ENCODE measurements around the gene KCNMB2.

Gene KCNMB2

DNA sequence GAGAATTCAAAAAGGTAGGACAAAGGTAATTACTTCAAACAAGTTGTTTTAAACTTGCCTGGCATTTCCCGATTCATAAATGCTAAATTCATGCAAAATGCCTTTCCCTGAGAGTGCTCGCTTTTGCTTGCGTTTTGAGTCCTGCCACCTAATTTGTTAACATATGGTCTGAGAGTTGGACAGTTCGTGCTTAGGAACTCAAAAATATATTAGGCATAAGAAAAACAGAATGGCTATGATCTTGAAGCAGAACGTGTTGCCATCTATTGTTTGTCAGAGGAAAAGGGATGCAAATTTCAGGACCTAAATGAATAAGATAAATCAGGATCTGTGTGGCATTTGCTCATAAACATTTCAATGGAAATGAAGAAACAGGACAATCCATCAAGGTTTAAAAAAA is 339.6 kb downstream of the KCNMB2 start:
- Histone ChIP-seq H4K91ac (ENCODE audit: low read depth, low read length, poor library complexity) (no peak overlapping the region), H3K27ac (replicated peaks; ENCODE audit: low read length) (no peak overlapping the region), H3K14ac (ENCODE audit: low read length) (no peak overlapping the region), H2BK12ac (ENCODE audit: low read length) (no peak overlapping the region), H2BK5ac (ENCODE audit: low read length) (no peak overlapping the region), H3K27me3 (ENCODE audit: control insufficient read depth in 3 of 3, insufficient read depth in 3 of 3, low read depth in 1 of 3, low read length in 3 of 3) (no peaks in the 10 kb centered on the region), H3K36me3 (replicated peaks in 1 of 2; ENCODE audit: control insufficient read depth in 2 of 2, insufficient read depth in 2 of 2, low read length in 2 of 2) (no peaks in the 10 kb centered on the region), H3K18ac (ENCODE audit: low read length) (no peak overlapping the region), H3K4me1 (ENCODE audit: control insufficient read depth in 2 of 2, insufficient read depth in 1 of 2, low read depth in 1 of 2, low read length in 2 of 2) (peaks cover 0 to 1% of the 10 kb centered on the region in 2 donors), H3K4me3 (ENCODE audit: low read length in 2 of 2) (no peak overlapping the region), H4K8ac (ENCODE audit: low read depth, low read length) (no peak overlapping the region), H2BK15ac (ENCODE audit: low read length) (no peak overlapping the region), H3K9ac (ENCODE audit: low read depth, low read length, poor library complexity) (no peak overlapping the region), H2AFZ (ENCODE audit: low read length) (no peak overlapping the region), H3K79me1 (ENCODE audit: low read depth, low read length) (no peaks in the 10 kb centered on the region), H3K23ac (ENCODE audit: low read depth, low read length, poor library complexity) (no peak overlapping the region), H3K4me2 (ENCODE audit: insufficient read depth, low read length, poor library complexity, severe bottlenecking) (no peak overlapping the region), H2AK5ac (ENCODE audit: low read depth, low read length) (no peak overlapping the region), H3K9me3 (replicated peaks in 1 of 2; ENCODE audit: control insufficient read depth in 2 of 2, insufficient read depth in 1 of 2, low read depth in 1 of 2, low read length in 2 of 2) (no peaks in the 10 kb centered on the region), H3K4ac (ENCODE audit: low read length) (no peak overlapping the region), H2BK120ac (ENCODE audit: low read depth, low read length) (no peak overlapping the region)
- DNase-seq (ENCODE audit: low spot score) = no peak
- WGBS, 2 donors (ENCODE audit: extremely low coverage in 2 of 2, insufficient read length in 2 of 2, insufficient replicate concordance in 1 of 2) = no CpG with 5 or more reads among the region's 5 CpGs

- no peaks in the 10 kb centered on the region for H3K79me1 ChIP-seq (ENCODE audit: low read depth, low read length)
- H2AFZ ChIP-seq (ENCODE audit: low read length) = no peak overlapping the region
- no peak overlapping the region for H3K4me2 ChIP-seq (ENCODE audit: insufficient read depth, low read length, poor library complexity, severe bottlenecking)
- peaks cover 0 to 1% of the 10 kb centered on the region in 2 donors for H3K4me1 ChIP-seq (ENCODE audit: control insufficient read depth in 2 of 2, insufficient read depth in 1 of 2, low read depth in 1 of 2, low read length in 2 of 2)
- WGBS, 2 donors (ENCODE audit: extremely low coverage in 2 of 2, insufficient read length in 2 of 2, insufficient replicate concordance in 1 of 2) = no CpG with 5 or more reads among the region's 1 CpG
- H2BK12ac ChIP-seq (ENCODE audit: low read length) = no peak overlapping the region
- no peak overlapping the region for H3K4me3 ChIP-seq (ENCODE audit: low read length in 2 of 2)
- H2BK15ac ChIP-seq (ENCODE audit: low read length) = no peak overlapping the region
- no peak overlapping the region for H2BK5ac ChIP-seq (ENCODE audit: low read length)
- no peak overlapping the region for H3K18ac ChIP-seq (ENCODE audit: low read length)
- no peak overlapping the region for H2BK120ac ChIP-seq (ENCODE audit: low read depth, low read length)
- DNase-seq (ENCODE audit: low spot score) = no peak
- no peak overlapping the region for H2AK5ac ChIP-seq (ENCODE audit: low read depth, low read length)
- no peak overlapping the region for H3K23ac ChIP-seq (ENCODE audit: low read depth, low read length, poor library complexity)
- H3K9me3 ChIP-seq (replicated peaks in 1 of 2; ENCODE audit: control insufficient read depth in 2 of 2, insufficient read depth in 1 of 2, low read depth in 1 of 2, low read length in 2 of 2) = no peaks in the 10 kb centered on the region
- no peaks in the 10 kb centered on the region for H3K36me3 ChIP-seq (replicated peaks in 1 of 2; ENCODE audit: control insufficient read depth in 2 of 2, insufficient read depth in 2 of 2, low read length in 2 of 2)
- no peak overlapping the region for H4K91ac ChIP-seq (ENCODE audit: low read depth, low read length, poor library complexity)
- H3K9ac ChIP-seq (ENCODE audit: low read depth, low read length, poor library complexity) = no peak overlapping the region
- no peak overlapping the region for H3K14ac ChIP-seq (ENCODE audit: low read length)
- no peak overlapping the region for H4K8ac ChIP-seq (ENCODE audit: low read depth, low read length)
- no peaks in the 10 kb centered on the region for H3K27me3 ChIP-seq (ENCODE audit: control insufficient read depth in 3 of 3, insufficient read depth in 3 of 3, low read depth in 1 of 3, low read length in 3 of 3)
- H3K4ac ChIP-seq (ENCODE audit: low read length) = no peak overlapping the region
- H3K27ac ChIP-seq (replicated peaks; ENCODE audit: low read length) = no peak overlapping the region
Measured at GRCh38 chr3:178880274-178880673, 344.0 kb downstream of the KCNMB2 start.

Data from neuronal stem cell (in vitro differentiated cells).